Fibroblast of lung (primary cell): ENCODE results near the gene IDUA.

Experiments used
- EZH2 ChIP-seq: IDR thresholded peaks from 2 replicates; pipeline ENCODE4 v1.5.1; 2012; ENCODE audit warnings: low read length, control low read depth, mild to moderate bottlenecking; ENCODE audit errors: missing control alignments
- TF ChIP-seq, protein P1 (sequence below), 2 donors: IDR thresholded peaks in 1 of 2; conservative IDR thresholded peaks in 1 of 2; 1 replicate in 1 of 2; 2 replicates in 1 of 2; pipeline ENCODE4 v1.5.1; 2011 to 2012; ENCODE audit warnings: low read length in 2 of 2, control low read depth in 1 of 2, inconsistent platforms in 1 of 2, low read depth in 1 of 2, mild to moderate bottlenecking in 1 of 2

DNA sequence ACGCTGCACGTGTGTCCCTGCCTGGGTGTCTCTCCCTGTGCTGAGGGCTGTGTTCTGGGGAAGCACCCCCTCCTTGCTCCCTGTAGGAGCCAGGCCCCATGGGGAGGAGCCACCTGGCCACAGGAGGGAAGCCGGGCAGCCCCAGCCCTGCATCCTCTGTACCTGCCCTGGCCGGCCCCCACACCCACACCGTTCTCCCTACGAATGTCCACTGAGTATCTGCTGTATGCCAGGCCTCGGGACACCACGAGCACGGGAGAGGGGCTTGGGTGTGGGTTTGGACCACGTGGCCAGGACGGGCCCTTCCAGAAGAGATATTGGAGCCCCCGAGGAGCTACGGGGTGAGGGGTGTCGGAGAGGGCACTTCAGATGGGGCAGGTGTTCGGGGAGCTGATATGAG lies 30.9 kb downstream of the IDUA start:
- TF ChIP-seq, protein P1, sequence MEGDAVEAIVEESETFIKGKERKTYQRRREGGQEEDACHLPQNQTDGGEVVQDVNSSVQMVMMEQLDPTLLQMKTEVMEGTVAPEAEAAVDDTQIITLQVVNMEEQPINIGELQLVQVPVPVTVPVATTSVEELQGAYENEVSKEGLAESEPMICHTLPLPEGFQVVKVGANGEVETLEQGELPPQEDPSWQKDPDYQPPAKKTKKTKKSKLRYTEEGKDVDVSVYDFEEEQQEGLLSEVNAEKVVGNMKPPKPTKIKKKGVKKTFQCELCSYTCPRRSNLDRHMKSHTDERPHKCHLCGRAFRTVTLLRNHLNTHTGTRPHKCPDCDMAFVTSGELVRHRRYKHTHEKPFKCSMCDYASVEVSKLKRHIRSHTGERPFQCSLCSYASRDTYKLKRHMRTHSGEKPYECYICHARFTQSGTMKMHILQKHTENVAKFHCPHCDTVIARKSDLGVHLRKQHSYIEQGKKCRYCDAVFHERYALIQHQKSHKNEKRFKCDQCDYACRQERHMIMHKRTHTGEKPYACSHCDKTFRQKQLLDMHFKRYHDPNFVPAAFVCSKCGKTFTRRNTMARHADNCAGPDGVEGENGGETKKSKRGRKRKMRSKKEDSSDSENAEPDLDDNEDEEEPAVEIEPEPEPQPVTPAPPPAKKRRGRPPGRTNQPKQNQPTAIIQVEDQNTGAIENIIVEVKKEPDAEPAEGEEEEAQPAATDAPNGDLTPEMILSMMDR (conservative IDR thresholded peaks at IDR 0.05 in 1 of 2, IDR thresholded peaks at IDR 0.05 in 1 of 2; ENCODE audit: low read depth in 1 of 2, low read length in 2 of 2): no peak
- no peak for TF ChIP-seq EZH2
